ENCODE measurements around the gene CPSF7. TPM values are rescaled to one million over a fixed set of nuclear protein-coding genes. Genes with fewer than 3 reads are reported as not detected.

The CPSF7 gene
- polyA plus RNA-seq, 3 donors = 12.5 to 67.5 (median 20.1) TPM

DNA sequence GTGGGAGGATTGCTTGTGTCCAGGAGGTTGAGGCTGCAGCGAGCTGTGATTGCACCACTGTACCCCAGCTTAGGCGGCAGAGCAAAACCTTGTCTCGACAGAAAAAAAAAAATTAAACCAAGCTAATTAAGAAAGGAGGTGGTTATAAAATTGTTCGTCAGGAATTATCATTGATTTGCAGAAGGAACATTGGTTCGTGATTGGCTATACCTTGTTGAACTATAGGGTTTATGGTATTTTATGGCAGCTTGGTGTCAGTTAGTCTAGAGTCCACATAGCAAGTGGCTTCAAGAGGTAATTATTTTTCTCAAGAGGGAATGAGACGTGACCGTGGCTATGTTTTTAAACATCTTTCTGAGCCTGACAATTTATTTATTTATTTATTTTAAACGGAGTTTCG, 48.9 kb downstream of the CPSF7 start:
- H3K27me3 ChIP-seq (ENCODE audit: control insufficient read depth in 2 of 2, insufficient read depth in 2 of 2, low read length in 2 of 2) = no peaks in the 10 kb centered on the region
- H3K4me1 ChIP-seq (ENCODE audit: control insufficient read depth in 1 of 2, insufficient read depth in 2 of 2, low read length in 2 of 2) = peaks cover 47 to 50% of the 10 kb centered on the region in 2 donors
- Mint-ChIP-seq H3K4me3 (no peak overlapping the region), H3K36me3 (peaks cover 9 to 14% of the 10 kb centered on the region in 2 donors), H3K4me1 (peaks cover 46% of the 10 kb centered on the region), H3K27me3 (ENCODE audit: low read depth in 3 of 3) (peaks cover 0 to 5% (median 0%) of the 10 kb centered on the region in 3 donors), H3K9me3 (peaks cover 0 to 4% (median 0%) of the 10 kb centered on the region in 7 donors), H3K27ac (peak overlapping the region in 1 of 7 donors; percentile 57)
- no peak overlapping the region for H2AFZ ChIP-seq (ENCODE audit: insufficient read depth, low read depth, low read length, poor library complexity, severe bottlenecking)
- H3K4me3 ChIP-seq (replicated peaks in 1 of 3; ENCODE audit: low read depth in 2 of 3, low read length in 3 of 3) = no peak overlapping the region
- H3K9ac ChIP-seq (ENCODE audit: insufficient read depth, low read length, poor library complexity, severe bottlenecking) = no peak overlapping the region
- no peaks in the 10 kb centered on the region for H4K20me1 ChIP-seq (ENCODE audit: insufficient read depth, low read length)
- no peaks in the 10 kb centered on the region for H3K9me3 ChIP-seq (replicated peaks in 1 of 2; ENCODE audit: control insufficient read depth in 1 of 2, insufficient read depth in 1 of 2, low read length in 2 of 2)
- WGBS (ENCODE audit: insufficient coverage) = 100% methylated on average over 1 of the region's 9 CpGs
- no peak for DNase-seq
- peaks cover 0 to 3% of the 10 kb centered on the region in 2 donors for H3K36me3 ChIP-seq (replicated peaks in 1 of 2; ENCODE audit: control insufficient read depth in 1 of 2, insufficient read depth in 2 of 2, low read length in 2 of 2)
- TF ChIP-seq, protein P1, sequence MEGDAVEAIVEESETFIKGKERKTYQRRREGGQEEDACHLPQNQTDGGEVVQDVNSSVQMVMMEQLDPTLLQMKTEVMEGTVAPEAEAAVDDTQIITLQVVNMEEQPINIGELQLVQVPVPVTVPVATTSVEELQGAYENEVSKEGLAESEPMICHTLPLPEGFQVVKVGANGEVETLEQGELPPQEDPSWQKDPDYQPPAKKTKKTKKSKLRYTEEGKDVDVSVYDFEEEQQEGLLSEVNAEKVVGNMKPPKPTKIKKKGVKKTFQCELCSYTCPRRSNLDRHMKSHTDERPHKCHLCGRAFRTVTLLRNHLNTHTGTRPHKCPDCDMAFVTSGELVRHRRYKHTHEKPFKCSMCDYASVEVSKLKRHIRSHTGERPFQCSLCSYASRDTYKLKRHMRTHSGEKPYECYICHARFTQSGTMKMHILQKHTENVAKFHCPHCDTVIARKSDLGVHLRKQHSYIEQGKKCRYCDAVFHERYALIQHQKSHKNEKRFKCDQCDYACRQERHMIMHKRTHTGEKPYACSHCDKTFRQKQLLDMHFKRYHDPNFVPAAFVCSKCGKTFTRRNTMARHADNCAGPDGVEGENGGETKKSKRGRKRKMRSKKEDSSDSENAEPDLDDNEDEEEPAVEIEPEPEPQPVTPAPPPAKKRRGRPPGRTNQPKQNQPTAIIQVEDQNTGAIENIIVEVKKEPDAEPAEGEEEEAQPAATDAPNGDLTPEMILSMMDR (IDR thresholded peaks at IDR 0.05) = no peak
- H3K27ac ChIP-seq (ENCODE audit: low read depth in 1 of 2, low read length in 2 of 2) = no peak overlapping the region
- no peaks in the 10 kb centered on the region for H3K79me2 ChIP-seq (ENCODE audit: insufficient read depth, low read length)
- intact Hi-C loops (cut with micrococcal nuclease) = no loop called here
- H3K4me2 ChIP-seq (replicated peaks; ENCODE audit: extremely low read depth, low read length, poor library complexity, severe bottlenecking) = no peak overlapping the region

DNA sequence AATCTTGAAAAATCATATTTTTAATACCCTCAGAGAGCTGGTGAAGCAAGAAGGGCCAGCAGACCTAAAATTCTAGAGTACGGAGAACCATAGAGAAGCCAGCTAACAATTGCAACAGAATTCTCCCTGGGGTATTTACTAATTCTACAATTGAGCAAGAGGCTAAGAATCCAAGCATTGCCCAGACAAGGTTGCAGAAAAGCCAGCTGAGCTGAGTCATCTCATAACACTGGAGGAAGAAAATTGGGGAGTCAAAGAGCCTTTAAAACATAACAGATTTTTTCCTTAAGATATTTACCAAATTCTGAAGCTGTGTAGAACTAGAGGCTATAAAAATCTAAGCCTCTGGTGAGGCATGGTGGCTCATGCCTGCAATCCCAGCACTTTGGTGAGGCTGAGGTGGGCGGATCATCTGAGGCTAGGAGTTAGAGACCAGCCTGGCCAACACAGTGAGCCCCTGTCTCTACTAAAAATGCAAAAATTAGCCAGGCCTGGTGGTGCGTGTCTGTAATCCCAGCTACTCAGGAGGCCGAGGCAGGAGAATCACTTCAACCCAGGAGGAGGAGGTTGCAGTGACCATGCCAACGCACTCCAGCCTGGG, 51.0 kb downstream of the CPSF7 start:
- Histone ChIP-seq H3K27me3 (ENCODE audit: control insufficient read depth in 2 of 2, insufficient read depth in 2 of 2, low read length in 2 of 2) (no peaks in the 10 kb centered on the region), H3K27ac (ENCODE audit: low read depth in 1 of 2, low read length in 2 of 2) (peak overlapping the region; percentile 62 to 78), H3K9me3 (replicated peaks in 1 of 2; ENCODE audit: control insufficient read depth in 1 of 2, insufficient read depth in 1 of 2, low read length in 2 of 2) (no peaks in the 10 kb centered on the region), H3K9ac (ENCODE audit: insufficient read depth, low read length, poor library complexity, severe bottlenecking) (peak overlapping the region; percentile 51), H3K4me3 (replicated peaks in 1 of 3; ENCODE audit: low read depth in 2 of 3, low read length in 3 of 3) (peak overlapping the region in 1 of 3 experiments; percentile 18), H4K20me1 (ENCODE audit: insufficient read depth, low read length) (no peaks in the 10 kb centered on the region), H3K36me3 (replicated peaks in 1 of 2; ENCODE audit: control insufficient read depth in 1 of 2, insufficient read depth in 2 of 2, low read length in 2 of 2) (peaks cover 3 to 23% of the 10 kb centered on the region in 2 donors), H3K79me2 (ENCODE audit: insufficient read depth, low read length) (no peaks in the 10 kb centered on the region), H3K4me1 (ENCODE audit: control insufficient read depth in 1 of 2, insufficient read depth in 2 of 2, low read length in 2 of 2) (peaks cover 38 to 40% of the 10 kb centered on the region in 2 donors), H2AFZ (ENCODE audit: insufficient read depth, low read depth, low read length, poor library complexity, severe bottlenecking) (no peak overlapping the region), H3K4me2 (replicated peaks; ENCODE audit: extremely low read depth, low read length, poor library complexity, severe bottlenecking) (peak overlapping the region; percentile 30)
- peaks cover 0 to 4% (median 0%) of the 10 kb centered on the region in 7 donors for H3K9me3 Mint-ChIP-seq
- H3K27me3 Mint-ChIP-seq (ENCODE audit: low read depth in 3 of 3) = peaks cover 0 to 5% (median 0%) of the 10 kb centered on the region in 3 donors
- intact Hi-C loops (cut with micrococcal nuclease) = no loop called here
- DNase-seq = peak; percentile 79 to 95 (median 90)
- WGBS (ENCODE audit: insufficient coverage) = 90% methylated on average over 2 of the region's 5 CpGs
- TF ChIP-seq, protein P1 (IDR thresholded peaks at IDR 0.05) = no peak
- peak overlapping the region; percentile 80 to 96 (median 89) for H3K27ac Mint-ChIP-seq
- peaks cover 17 to 23% of the 10 kb centered on the region in 2 donors for H3K36me3 Mint-ChIP-seq
- H3K4me3 Mint-ChIP-seq = peak overlapping the region in 1 of 2 donors; percentile 21
- peaks cover 36% of the 10 kb centered on the region for H3K4me1 Mint-ChIP-seq

Data from CD14-positive monocyte (primary cell).